Activated CD8-positive, alpha-beta memory T cell treated with anti-CD3 and anti-CD28 coated beads, Interleukin-2, amount 10 ng/mL, durations not matched to agents 7 days and 5 days (primary cell): Measurements from ENCODE around the gene NDUFA3. TPM values are rescaled to one million over a fixed set of nuclear protein-coding genes. Genes with fewer than 3 reads are reported as not detected.
A peak's percentile ranks its signal among the peaks of the same experiment; 100 is the strongest.

Experiments
- ATAC-seq: fragments of 150-1000 bp; cut with Tn5 transposase; one replicate; pipeline ENCODE4 v1.10.0; 2021; ENCODE audit warnings: moderate library complexity
- CTCF ChIA-PET: fragments of 350-600 bp; sonication (Branson Sonifier 250); formaldehyde crosslinking; loops from one replicate; lab custom pipeline; 2021; ENCODE audit warnings: antibody characterized with exemption; lab: Charles Lee
- DNase-seq: peaks from one replicate; pipeline ENCODE4 v3.0.0-alpha.2; 2020
- H3K27ac Mint-ChIP-seq: one replicate; pipeline ENCODE4 v1.8.0; 2021; ENCODE audit warnings: mild to moderate bottlenecking, mixed read lengths
- H3K27me3 Mint-ChIP-seq: one replicate; pipeline ENCODE4 v1.8.0; 2021; ENCODE audit warnings: mixed read lengths
- H3K36me3 Mint-ChIP-seq: one replicate; pipeline ENCODE4 v1.8.0; 2021; ENCODE audit warnings: mild to moderate bottlenecking, mixed read lengths
- H3K4me1 Mint-ChIP-seq: one replicate; pipeline ENCODE4 v1.8.0; 2021; ENCODE audit warnings: mixed read lengths
- H3K4me3 Mint-ChIP-seq: one replicate; pipeline ENCODE4 v1.8.0; 2021; ENCODE audit warnings: mild to moderate bottlenecking, moderate library complexity, mixed read lengths
- H3K9me3 Mint-ChIP-seq: one replicate; pipeline ENCODE4 v1.8.0; 2022; ENCODE audit warnings: low read depth, mixed read lengths
- total RNA-seq, 2 experiments: library from RNA; stranded (reverse); gene quantifications; one replicate each; pipeline ENCODE4 v1.2.3, GENCODE V29; 2021

NDUFA3 gene
- total RNA-seq, 2 experiments from 2014 or later, result 121 to 127 TPM

GRCh38 chr19:54137699-54138488, 35.2 kb downstream of the NDUFA3 start, which contains the start of gene CNOT3:
Gene CNOT3, plus strand, starts transcription at chr19:54137762. Its CDS starts 5,217 bp downstream, at chr19:54142979.
- Mint-ChIP-seq H3K4me1 (peaks cover 41% of the 10 kb centered on the region), H3K27me3 (no peaks in the 10 kb centered on the region), H3K9me3 (no peaks in the 10 kb centered on the region), H3K4me3 (peak within 1 kb of the TSS; percentile 80), H3K27ac (peak within 1 kb of the TSS; percentile 90), H3K36me3 (peaks cover 4% of the 10 kb centered on the region)
- no peak for ATAC-seq
- CTCF ChIA-PET, result interaction anchor here (1.0 to 3.0 kb wide), 9 partner anchors 11 to 286 kb away, joined by 3 to 17 read pairs (median 4); partner anchors contain the start of genes LENG1, MBOAT7, NDUFA3 and PRPF31
- DNase-seq, result peak; percentile 60

GRCh38 chr19:54138489-54139256, 36.0 kb downstream of the NDUFA3 start:
- DNase-seq (peak; percentile 58), ATAC-seq (no peak)
- Mint-ChIP-seq H3K4me1 (peaks cover 41% of the 10 kb centered on the region), H3K4me3 (peak overlapping the region; percentile 80), H3K9me3 (no peaks in the 10 kb centered on the region), H3K36me3 (peaks cover 9% of the 10 kb centered on the region), H3K27me3 (no peaks in the 10 kb centered on the region), H3K27ac (peak overlapping the region; percentile 87)
- CTCF ChIA-PET, result interaction anchor here (0.8 to 3.0 kb wide), 3 partner anchors 12 to 127 kb away, joined by 3 to 17 read pairs (median 4); partner anchors contain the start of gene LENG1

GRCh38 chr19:54141356-54141755, 38.7 kb downstream of the NDUFA3 start:
- no peak for DNase-seq
- CTCF ChIA-PET, result interaction anchor here (0.9 kb wide), 1 partner anchor 16 kb away, joined by 3 read pairs; no protein-coding TSS in a partner anchor
- Mint-ChIP-seq H3K36me3 (peaks cover 28% of the 10 kb centered on the region), H3K9me3 (no peaks in the 10 kb centered on the region), H3K27ac (no peak overlapping the region), H3K4me3 (no peak overlapping the region), H3K4me1 (peaks cover 34% of the 10 kb centered on the region), H3K27me3 (no peaks in the 10 kb centered on the region)
- ATAC-seq, result no peak

GRCh38 chr19:54142166-54142780, 39.6 kb downstream of the NDUFA3 start:
- DNase-seq (no peak), ATAC-seq (no peak)
- H3K4me3 Mint-ChIP-seq, result no peak overlapping the region
- no peak overlapping the region for H3K27ac Mint-ChIP-seq
- no peaks in the 10 kb centered on the region for H3K9me3 Mint-ChIP-seq
- peaks cover 30% of the 10 kb centered on the region for H3K36me3 Mint-ChIP-seq
- H3K27me3 Mint-ChIP-seq, result no peaks in the 10 kb centered on the region
- peaks cover 28% of the 10 kb centered on the region for H3K4me1 Mint-ChIP-seq
- CTCF ChIA-PET, result no interaction called here

- DNase-seq (no peak), ATAC-seq (no peak)
- CTCF ChIA-PET, result no interaction called here
- no peaks in the 10 kb centered on the region for H3K27me3 Mint-ChIP-seq
- H3K4me1 Mint-ChIP-seq, result peaks cover 8% of the 10 kb centered on the region
- peaks cover 36% of the 10 kb centered on the region for H3K36me3 Mint-ChIP-seq
- H3K27ac Mint-ChIP-seq, result no peak overlapping the region
- H3K9me3 Mint-ChIP-seq, result no peaks in the 10 kb centered on the region
- no peak overlapping the region for H3K4me3 Mint-ChIP-seq
Observed at GRCh38 chr19:54145541-54146158, 43.0 kb downstream of the NDUFA3 start.

GRCh38 chr19:54147676-54148075, 45.0 kb downstream of the NDUFA3 start:
- no peak overlapping the region for H3K4me3 Mint-ChIP-seq
- no peaks in the 10 kb centered on the region for H3K27me3 Mint-ChIP-seq
- CTCF ChIA-PET, result no interaction called here
- H3K36me3 Mint-ChIP-seq, result peaks cover 42% of the 10 kb centered on the region
- ATAC-seq (no peak), DNase-seq (no peak)
- H3K27ac Mint-ChIP-seq, result no peak overlapping the region
- H3K4me1 Mint-ChIP-seq, result no peaks in the 10 kb centered on the region
- H3K9me3 Mint-ChIP-seq, result no peaks in the 10 kb centered on the region

- no peak for DNase-seq
- no peak overlapping the region for H3K4me3 Mint-ChIP-seq
- no peaks in the 10 kb centered on the region for H3K9me3 Mint-ChIP-seq
- H3K27ac Mint-ChIP-seq, result no peak overlapping the region
- H3K36me3 Mint-ChIP-seq, result peaks cover 43% of the 10 kb centered on the region
- H3K27me3 Mint-ChIP-seq, result no peaks in the 10 kb centered on the region
- H3K4me1 Mint-ChIP-seq, result no peaks in the 10 kb centered on the region
- ATAC-seq, result no peak
- CTCF ChIA-PET, result no interaction called here
Observed at GRCh38 chr19:54148158-54148557, 45.5 kb downstream of the NDUFA3 start.

GRCh38 chr19:54149021-54149812, 46.6 kb downstream of the NDUFA3 start:
- H3K9me3 Mint-ChIP-seq, result no peaks in the 10 kb centered on the region
- H3K27me3 Mint-ChIP-seq, result no peaks in the 10 kb centered on the region
- peaks cover 3% of the 10 kb centered on the region for H3K4me1 Mint-ChIP-seq
- H3K27ac Mint-ChIP-seq, result peak overlapping the region; percentile 1
- no peak for DNase-seq
- peaks cover 39% of the 10 kb centered on the region for H3K36me3 Mint-ChIP-seq
- no peak for ATAC-seq
- H3K4me3 Mint-ChIP-seq, result no peak overlapping the region
- CTCF ChIA-PET, result interaction anchor here (0.9 to 1.5 kb wide), 3 partner anchors 11 to 12 kb away, joined by 3 to 4 read pairs (median 3); partner anchors contain the start of genes CNOT3 and LENG1

- Mint-ChIP-seq H3K27ac (no peak overlapping the region), H3K36me3 (peaks cover 36% of the 10 kb centered on the region)
Observed at GRCh38 chr19:54151362-54152035, 48.8 kb downstream of the NDUFA3 start.

GRCh38 chr19:54152267-54152666, 49.6 kb downstream of the NDUFA3 start:
- H3K4me1 Mint-ChIP-seq, result peaks cover 17% of the 10 kb centered on the region
- H3K4me3 Mint-ChIP-seq, result no peak overlapping the region
- DNase-seq, result no peak
- no peak for ATAC-seq
- no peaks in the 10 kb centered on the region for H3K27me3 Mint-ChIP-seq
- CTCF ChIA-PET, result no interaction called here
- no peak overlapping the region for H3K27ac Mint-ChIP-seq
- H3K9me3 Mint-ChIP-seq, result no peaks in the 10 kb centered on the region
- peaks cover 40% of the 10 kb centered on the region for H3K36me3 Mint-ChIP-seq

More at GRCh38 chr19:54151362-54152035, 48.8 kb downstream of the NDUFA3 start:
- ATAC-seq, result no peak
- Mint-ChIP-seq H3K4me1 (peaks cover 14% of the 10 kb centered on the region), H3K9me3 (no peaks in the 10 kb centered on the region), H3K4me3 (no peak overlapping the region), H3K27me3 (no peaks in the 10 kb centered on the region)
- no peak for DNase-seq
- CTCF ChIA-PET, result no interaction called here

GRCh38 chr19:54152878-54153524, 50.3 kb downstream of the NDUFA3 start:
- no peak for ATAC-seq
- no peak for DNase-seq
- Mint-ChIP-seq H3K9me3 (no peaks in the 10 kb centered on the region), H3K36me3 (peaks cover 40% of the 10 kb centered on the region), H3K4me1 (peaks cover 21% of the 10 kb centered on the region), H3K4me3 (no peak overlapping the region), H3K27me3 (no peaks in the 10 kb centered on the region), H3K27ac (no peak overlapping the region)
- CTCF ChIA-PET, result no interaction called here
